GM19397 (cell line): ENCODE results near the gene PRAMEF1.
"Not testable (repeated sequence)": the region's sequence is repeated elsewhere in the genome, so short reads cannot be mapped to it uniquely, and the experiment has no call there.

Experiments used
- ATAC-seq: cut with Tn5 transposase; IDR thresholded peaks from one replicate; pipeline ENCODE4 v1.9.1; 2021; ENCODE audit warnings: mild to moderate bottlenecking, moderate library complexity; ENCODE audit not compliant: unreplicated experiment

PRAMEF1 gene, protein sequence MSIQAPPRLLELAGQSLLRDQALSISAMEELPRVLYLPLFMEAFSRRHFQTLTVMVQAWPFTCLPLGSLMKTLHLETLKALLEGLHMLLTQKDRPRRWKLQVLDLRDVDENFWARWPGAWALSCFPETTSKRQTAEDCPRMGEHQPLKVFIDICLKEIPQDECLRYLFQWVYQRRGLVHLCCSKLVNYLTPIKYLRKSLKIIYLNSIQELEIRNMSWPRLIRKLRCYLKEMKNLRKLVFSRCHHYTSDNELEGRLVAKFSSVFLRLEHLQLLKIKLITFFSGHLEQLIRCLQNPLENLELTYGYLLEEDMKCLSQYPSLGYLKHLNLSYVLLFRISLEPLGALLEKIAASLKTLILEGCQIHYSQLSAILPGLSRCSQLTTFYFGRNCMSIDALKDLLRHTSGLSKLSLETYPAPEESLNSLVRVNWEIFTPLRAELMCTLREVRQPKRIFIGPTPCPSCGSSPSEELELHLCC

DNA sequence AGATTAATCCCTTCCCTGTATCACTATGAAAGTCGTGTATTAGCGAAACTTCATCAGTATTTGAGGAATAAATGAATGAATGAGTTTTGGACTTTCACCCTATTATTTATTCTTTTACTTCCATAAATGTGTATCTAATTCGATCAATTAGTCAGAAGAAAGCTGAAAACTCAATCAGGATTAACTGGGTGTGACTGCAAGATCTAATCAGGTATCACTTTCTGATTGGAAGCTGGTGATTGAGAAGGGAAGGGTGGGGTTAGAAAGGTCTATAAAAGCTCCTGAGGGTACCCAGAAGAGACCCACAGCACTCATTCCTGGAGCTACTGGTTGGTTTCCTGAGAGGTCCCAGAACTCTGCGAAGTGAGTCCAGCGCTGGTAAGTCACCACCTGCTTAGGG, at the start of gene PRAMEF1:
PRAMEF1 (plus strand) TSS at position 301 of the 400 bp plus-strand sequence. CDS start 1,831 bp downstream, outside the sequence.
- ATAC-seq: not testable (repeated sequence)

DNA sequence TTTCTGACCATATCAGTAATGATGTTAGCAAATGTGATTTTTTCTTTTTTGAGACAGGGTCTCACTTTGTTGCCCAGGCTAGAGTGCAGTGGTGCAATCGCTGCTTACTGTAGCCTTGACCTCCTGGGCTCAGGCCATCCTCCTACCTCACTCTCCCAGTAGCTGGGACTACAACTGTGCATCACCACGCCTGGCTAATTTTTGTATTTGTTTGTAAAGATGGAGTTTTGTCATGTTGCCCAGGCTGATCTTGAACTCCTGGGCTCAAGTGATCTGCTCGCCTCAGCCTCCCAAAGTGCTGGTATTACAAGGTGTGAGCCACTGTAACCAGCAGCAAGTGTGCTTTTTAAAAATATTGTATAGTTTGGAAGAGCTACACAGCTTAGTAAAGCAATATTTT, 49.3 kb upstream of the PRAMEF1 start:
- no peak for ATAC-seq

DNA sequence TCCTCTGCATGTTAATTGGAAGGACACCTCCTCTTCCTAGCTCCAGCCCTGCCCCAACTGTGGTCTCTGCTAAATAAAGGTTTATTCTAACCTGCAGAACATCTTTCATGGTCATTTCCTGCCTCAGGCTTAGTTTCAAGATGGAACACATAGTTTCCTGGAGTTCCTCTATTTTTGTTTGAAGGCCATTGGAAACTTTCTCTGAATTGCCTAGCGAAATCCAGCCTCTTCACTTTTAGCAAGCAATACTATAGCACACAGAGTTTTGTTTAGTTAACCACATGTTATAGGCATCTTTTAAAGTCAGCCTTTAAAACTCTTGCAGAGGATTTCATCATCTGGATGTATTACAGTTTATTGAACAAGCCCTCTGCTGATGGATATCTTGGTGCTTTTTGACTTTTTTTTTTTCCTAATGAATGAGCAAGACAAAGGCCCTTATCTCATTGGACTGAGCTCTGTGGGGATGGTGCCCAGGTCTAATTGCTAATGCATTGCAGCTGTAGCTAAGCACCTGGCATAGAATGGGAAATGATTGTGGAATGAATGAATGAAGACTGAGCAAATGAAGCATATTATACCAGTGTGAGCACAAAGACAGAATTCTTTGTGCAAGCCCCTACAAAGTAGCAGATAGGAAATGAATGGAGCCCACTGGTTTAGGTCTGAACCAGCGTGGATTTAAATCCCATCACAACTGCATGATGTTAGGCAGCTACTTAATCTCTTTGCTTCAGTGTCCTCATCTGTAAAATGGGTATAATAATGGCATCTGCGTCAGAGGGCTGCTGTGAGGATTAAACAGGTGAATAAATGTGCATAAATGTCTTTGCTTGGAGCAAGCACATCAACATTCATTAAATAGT, 45.8 kb upstream of the PRAMEF1 start:
- ATAC-seq: no peak

DNA sequence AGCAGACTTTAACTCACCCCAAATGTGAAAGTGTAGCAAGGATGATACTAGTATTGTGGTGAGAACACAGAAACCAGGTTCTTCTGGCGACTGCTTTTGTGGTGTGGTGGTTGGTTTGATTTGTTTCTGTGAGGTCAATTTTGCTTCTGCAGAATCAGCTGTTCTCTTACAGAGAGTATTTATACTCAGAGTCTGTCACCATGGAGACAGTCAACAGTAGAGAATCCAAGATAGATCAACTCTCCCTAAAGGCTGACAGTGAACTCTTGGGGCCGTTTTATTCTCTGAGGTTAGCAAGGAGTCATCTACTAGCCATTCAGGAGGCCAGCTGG, 45.2 kb upstream of the PRAMEF1 start, which contains the start of gene CFAP107:
CFAP107 (plus strand) TSS at position 209 of the 332 bp plus-strand sequence. CDS start 231 bp downstream, outside the sequence.
- no peak for ATAC-seq

DNA sequence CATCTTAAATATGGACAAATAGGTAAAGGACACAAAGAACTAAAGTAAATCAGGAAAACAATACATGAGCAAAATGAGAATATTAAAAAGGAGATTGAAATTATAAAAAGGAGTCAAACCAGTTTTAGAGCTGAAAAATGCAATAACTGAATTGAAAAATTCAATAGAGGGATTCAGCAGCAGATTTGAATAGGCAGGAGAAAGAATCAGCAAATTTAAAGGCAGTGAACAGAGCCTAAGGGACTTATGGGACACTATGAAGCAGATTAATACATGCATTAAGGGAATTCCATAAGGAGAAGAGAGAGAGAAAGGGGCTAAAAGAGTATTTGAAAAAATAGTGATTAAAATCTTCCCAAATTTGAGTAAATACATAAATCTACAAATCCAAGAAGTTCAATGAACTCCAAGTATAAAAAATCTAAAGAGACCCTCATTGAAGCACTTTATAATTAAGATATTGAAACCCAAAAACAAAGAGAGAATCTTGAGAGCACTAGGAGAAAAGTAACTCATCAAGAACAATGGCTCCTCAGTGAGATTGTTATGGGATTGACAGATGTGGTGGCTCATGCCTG, 42.3 kb upstream of the PRAMEF1 start:
- ATAC-seq: no peak

DNA sequence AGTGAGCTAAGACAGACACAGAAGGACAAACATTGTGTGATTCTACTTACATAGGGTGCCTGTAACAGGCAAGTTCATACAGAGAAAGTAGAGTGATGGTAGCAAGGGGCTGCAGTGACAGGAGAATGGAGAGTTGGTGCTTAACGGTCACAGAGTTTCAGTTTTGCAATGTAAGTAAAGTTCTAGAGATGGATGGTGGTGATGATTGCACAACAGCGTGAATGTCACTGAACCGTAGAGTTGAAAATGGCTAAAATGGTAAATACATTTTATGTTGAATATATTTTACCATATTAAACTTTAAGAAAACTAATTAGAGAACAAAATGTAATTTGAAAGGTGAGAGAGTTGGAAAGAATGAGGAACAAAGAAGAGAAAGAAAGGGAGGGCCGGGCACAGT, 36.5 kb upstream of the PRAMEF1 start:
- no peak for ATAC-seq

DNA sequence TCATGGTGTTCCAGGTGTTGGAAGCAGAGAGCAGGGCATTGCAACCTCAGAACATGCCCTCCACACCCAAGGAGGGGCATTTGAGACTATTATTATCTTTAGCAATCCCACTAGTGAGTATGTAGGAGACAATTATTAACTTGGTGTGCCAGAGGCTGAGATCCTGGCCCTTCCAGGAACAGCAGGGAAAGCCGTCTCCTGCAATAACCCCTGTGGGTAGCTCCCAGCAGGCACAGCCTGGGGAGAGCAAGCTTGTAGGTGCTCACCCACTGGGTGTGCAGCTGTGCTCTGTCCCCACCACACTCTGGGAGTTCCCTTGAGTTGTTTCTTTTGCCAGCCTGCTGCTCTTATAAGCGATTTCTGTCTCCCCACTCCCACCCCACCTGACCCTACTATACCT, 34.9 kb upstream of the PRAMEF1 start:
- no peak for ATAC-seq

DNA sequence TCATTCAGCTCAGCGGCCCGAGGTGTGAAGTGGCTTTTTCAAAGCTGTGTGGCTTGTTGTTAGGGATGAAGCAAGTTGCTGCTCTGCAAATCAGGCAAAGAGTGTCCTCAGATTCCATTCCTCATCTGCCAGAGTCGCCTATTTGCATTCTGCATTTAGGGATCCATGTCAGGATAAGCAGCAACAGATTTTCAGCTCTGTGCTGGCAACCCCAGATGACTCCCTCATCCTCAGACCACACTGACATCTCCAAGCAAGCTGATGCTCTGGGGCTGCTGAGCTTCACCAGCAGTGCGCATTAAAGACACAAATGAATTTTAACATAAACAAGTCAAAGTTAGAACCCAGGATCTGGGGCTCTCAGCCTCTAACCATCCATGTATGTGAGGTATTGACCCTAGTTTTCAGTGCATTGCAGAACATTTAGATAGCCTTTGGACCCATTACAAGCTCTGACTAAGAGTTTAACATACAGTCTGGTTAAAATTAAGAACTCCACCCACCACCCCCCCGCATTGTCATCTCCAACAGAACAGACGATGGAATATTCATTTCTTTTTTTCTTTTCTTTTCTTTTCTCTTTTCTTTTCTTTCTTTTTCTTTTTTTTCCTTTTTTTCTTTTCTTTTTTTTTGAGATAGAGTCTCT, 34.3 kb upstream of the PRAMEF1 start:
- ATAC-seq: no peak

DNA sequence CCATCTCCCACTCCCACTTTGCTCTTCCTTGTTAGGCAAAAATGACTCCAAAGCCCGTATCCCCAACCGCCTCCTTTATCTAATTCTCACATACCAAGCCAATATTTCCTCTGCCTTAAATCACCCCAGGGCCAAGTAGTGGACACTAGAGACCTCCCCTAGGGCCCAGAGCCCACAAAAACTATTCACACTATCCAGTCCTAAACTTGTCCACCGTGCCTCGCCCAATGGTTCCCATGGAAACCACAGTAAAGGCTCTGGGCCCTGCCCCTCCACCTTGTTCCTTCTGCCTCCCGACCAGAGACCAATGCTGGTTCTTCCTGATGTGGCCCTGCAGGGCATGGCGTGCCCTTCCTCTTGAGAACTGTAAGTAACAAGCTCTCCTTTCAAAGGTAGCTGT, 33.4 kb upstream of the PRAMEF1 start:
- no peak for ATAC-seq

DNA sequence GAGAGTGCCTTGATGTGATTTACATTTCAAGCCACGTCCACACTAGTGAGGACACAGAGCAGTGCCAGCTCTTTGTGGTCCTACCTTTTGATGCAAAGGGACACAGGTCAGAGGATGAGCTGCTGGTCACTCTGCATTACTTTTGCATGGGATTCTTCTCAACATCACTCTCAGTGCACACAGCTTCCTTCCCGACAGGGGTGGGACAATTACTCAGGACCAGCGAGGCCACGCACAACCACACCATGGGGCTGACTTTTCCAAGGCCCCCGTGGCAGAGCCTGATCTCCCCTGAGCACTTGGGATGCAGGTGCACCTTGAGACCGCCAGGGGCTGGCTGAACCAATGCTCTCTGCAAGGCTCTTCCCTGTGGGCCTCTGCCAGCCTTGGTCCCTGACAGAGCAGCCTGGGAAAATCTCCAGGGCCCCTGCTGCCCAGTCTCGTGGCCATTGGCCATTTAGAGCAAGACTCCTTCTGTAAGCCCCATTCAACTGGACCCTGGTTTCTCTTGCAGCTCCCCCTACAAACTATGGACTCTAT, 30.9 kb upstream of the PRAMEF1 start:
- ATAC-seq: no peak

DNA sequence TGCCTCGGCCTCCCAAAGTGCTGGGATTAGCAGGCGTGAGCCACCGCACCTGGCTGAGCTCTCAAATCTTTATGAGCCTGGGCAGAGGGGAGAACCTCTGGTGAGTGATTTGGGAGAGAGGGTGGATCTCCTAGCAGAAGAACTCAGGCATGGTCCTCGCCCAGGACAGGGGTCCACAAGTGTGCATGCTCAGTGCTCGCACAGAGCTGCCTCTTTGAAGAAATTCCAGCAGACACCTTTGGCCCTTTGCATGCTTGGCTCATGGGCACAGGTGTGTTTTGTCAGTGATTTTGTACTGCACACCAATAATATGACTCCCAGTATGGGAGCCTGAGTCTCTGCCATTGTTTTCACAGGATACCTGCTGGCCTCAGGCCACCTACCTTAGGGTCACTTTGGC, 29.4 kb upstream of the PRAMEF1 start:
- ATAC-seq: no peak

DNA sequence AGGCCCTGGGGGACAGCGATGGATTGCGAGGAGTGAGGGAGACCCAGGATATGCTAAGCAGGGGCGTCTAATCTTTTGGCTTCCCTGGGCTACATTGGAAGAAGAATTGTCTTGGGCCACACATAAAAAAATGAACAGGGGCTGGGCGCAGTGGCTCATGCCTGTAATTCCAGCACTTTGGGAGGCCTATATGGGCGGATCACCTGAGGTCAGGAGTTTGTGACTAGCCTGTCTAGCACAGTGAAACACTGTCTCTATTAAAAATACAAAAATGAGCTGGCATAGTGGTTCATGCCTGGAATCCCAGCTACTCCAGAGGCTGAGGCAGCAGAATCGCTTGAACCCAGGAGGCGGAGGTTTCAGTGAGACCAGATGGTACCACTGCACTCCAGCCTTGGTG, 28.4 kb upstream of the PRAMEF1 start:
- ATAC-seq: no peak

DNA sequence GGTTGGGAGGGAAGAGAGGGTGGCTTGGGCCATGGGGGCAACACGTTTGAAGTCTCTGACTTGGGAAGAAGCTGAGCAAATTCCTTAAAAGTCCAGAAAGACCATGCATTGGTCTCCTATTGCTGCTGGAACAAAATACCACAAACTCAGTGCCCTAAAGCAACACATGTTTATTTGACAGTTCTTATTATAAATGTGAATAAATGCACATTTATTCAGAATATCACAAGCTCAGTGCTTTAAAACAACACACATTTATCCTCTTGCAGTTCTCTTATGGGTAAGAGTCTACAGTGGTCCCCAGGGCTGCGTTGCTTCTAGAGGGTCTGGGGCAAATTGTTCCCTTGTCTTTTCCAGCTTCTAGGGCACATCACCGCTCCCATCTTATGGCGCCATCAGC, 27.7 kb upstream of the PRAMEF1 start:
- ATAC-seq: no peak

DNA sequence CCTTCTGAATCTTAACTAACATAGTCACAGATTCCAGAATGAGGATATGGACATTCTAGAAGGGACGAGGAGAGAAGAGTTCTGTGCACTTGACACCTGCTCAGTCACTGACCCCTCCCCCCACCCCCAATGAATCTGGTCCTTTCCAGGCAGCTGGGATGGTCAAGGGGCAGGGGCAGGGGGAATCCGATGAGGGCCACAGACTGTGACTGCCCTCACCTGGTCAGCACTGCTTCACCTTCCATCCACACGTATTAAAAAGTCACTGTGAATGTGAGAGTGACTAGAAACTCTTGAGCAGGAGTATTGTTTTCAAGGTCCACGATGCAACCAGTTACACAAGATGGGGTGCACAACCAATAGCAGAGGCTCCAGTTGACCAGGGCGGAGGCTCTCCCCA, 27.2 kb upstream of the PRAMEF1 start:
- no peak for ATAC-seq

DNA sequence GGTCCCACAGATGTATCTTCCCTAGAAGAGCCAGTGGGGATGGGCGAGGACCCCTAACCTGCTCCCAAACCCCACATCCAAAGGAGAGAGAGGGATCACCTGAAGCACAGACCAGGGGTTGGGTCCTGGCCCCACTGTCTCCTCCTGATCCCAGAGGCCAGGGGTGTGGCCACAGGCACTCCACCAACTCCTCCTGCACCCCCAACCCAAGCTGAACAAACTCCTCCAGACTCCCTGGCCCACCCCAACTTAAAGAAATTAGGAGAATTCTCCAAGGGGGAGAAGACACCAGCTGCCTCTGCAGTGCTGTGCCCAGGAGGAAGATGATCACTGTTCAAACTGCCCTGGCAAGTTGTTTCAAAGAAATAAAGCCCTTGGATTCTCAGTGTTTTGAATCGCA, 22.2 kb upstream of the PRAMEF1 start:
- no peak for ATAC-seq

DNA sequence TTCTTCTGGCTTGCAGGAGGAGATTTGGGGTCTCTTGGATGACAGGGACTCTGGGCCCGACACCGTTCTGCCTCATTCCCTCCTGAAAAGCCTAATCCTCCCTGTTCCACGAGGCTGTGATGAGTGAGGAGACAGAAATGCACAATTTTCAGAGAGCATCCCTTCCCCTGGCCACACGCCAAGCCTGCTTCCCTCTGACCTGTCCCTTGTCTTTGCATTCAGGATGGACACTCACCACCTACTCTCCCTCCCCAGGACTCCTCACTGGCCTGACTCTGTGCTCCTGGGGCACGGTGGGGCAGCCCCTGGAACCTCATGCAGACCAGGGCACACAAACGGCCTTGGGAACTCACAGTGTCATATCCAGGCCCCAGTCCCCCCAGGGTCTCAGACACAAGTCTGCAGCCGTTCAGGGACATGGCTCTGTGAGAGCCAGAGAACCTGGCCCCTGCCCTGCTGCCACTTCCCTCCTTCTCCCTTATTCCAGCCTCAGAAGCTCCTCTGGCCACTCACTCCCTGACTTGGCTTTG, 21.2 kb upstream of the PRAMEF1 start:
- ATAC-seq: no peak

DNA sequence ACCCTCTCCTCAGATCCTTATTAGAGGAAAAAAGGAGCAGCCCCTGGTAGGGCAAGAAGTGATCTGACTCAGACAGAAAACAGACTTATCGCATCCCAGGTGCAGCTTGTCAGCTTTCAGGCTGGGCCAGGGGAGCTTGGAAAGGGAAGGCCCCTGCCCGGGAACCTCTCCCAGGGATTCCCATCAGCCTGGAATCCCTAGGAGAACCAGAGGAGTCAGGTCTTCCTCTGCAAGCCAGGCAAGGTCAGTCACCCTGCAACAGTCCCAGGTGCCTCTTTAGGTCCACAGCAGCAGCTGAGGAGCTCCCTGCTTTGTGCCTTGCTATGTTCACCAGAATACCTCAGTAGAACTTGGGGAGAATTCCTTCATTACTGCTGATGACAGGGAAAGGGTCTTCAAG, 20.6 kb upstream of the PRAMEF1 start:
- ATAC-seq: no peak

DNA sequence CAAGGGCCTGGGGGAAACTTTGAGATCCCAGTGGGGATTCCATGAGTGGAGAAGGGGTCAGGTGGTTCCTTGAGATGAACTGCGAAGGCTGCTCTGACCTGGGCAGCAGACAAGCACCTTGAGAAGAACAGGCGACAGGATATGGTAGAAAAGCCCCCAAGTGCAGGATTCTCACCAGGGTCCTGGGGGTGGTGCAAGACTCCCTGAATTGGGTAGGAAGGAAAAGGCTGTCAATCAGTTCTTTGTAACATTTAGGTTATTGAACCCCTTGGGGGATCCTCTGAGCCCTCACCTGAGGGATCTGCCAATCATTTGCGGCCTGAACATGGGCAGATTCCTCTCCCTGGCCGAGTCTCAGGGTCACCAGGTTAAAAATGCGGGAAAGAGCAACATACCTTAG, 20.0 kb upstream of the PRAMEF1 start:
- ATAC-seq: no peak

DNA sequence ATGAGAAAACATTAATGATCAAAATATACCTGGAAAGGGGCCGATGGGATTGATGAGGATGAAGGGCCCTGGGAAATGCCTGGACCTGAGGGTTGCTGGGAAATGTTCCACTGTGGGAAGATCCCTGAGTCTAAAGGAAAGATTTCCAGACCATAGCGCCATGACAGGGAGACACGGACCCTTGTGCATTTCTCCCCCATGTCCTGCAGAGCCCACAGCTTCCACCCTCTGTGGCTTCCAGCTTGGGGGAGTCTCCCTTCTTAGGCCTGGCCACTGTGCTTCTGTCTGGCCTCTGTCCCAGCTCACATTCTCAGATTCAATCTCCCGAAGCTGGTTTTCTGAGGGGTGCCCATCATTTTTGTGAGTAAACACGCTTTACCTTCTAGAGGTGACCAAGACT, 18.7 kb upstream of the PRAMEF1 start:
- no peak for ATAC-seq

DNA sequence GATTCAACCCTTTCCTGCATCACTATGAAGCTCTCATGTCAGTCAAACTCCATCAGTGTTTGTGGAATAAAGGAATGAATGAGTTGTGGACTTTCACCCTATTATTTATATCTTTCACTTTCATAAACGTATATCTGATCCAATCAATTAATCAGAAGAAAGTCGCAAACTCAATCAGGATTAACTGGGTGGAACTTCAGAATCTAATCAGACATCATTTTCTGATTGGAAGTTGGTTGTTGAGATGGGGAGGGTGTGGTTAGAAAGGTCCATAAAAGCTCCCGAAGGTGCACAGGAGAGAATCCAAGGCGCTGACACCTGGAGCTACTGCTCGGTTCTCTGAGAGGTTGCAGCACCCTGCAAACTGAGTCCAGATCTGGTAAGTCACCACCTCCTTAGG, 17.8 kb upstream of the PRAMEF1 start, which contains the start of gene PRAMEF12:
PRAMEF12 (plus strand) TSS at position 301 of the 400 bp plus-strand sequence. CDS start 1,130 bp downstream, outside the sequence.
- ATAC-seq: no peak
